Activated naive CD4-positive, alpha-beta T cell treated with Interleukin-2 at 50 U/mL for 16 hours (primary cell): ENCODE data around the gene GALM.

Source experiments
- DNase-seq: peaks from one replicate; pipeline ENCODE4 v3.0.0-alpha.2; 2020

GALM gene

GRCh38 chr2:38778687-38779082, 112.8 kb downstream of the GALM start:
- DNase-seq, result no peak

GRCh38 chr2:38783586-38783985, 117.7 kb downstream of the GALM start:
- no peak for DNase-seq
